Mucosa of descending colon (tissue), 3 donors: ENCODE measurements around the gene FAM98B. TPM values are rescaled to one million over a fixed set of nuclear protein-coding genes. Genes with fewer than 3 reads are reported as not detected.

Source experiments
- ATAC-seq: fragments of 200-7000 bp; cut with Tn5 transposase; one replicate; pipeline ENCODE4 v1.9.1; 2020; ENCODE audit warnings: mild to moderate bottlenecking, moderate library complexity
- DNase-seq, 3 donors: peaks; one replicate each; pipeline ENCODE4 v3.0.0-alpha.2; 2020
- H3K36me3 ChIP-seq: fragments of 200-600 bp; one replicate; pipeline ENCODE4 v1.8.0; 2021; ENCODE audit warnings: low read depth, mild to moderate bottlenecking
- H3K4me1 ChIP-seq: fragments of 200-600 bp; one replicate; pipeline ENCODE4 v1.8.0; 2021; ENCODE audit warnings: low read depth, mild to moderate bottlenecking
- H3K4me3 ChIP-seq: fragments of 200-600 bp; one replicate; pipeline ENCODE4 v1.8.0; 2021; ENCODE audit warnings: mild to moderate bottlenecking
- H3K9me3 ChIP-seq: fragments of 200-600 bp; one replicate; pipeline ENCODE4 v1.8.0; 2021; ENCODE audit warnings: mild to moderate bottlenecking
- intact Hi-C, 2 donors: fragments of 100-400 bp; cut with DNase I in 1 of 2; cut with micrococcal nuclease in 1 of 2; formaldehyde crosslinking; loops; one replicate each; pipeline versions ENCODE4 v1.11.0 to v1.11.1; 2022; cut with DNase I, micrococcal nuclease
- total RNA-seq, 3 donors: library from RNA; stranded (reverse); fragmentation: NEBNext Ultra II Directional in 2 of 3; extraction: Animal tissue kit (Norgen Biotek cat#: 25700) in 2 of 3; gene quantifications; one replicate each; pipeline versions ENCODE4 v1.2.1 to v1.2.4, GENCODE V29; 2021 to 2023
- TF ChIP-seq, protein P1 (sequence below): fragments of 200-600 bp; IDR thresholded peaks from one replicate; pipeline ENCODE4 v1.8.0; 2022; ENCODE audit warnings: antibody characterized with exemption, mild to moderate bottlenecking
- donor health status: DM: no; HTN: no; CAD: no; lungs with moderate emphysema.
- donor health status: DM: no; HTN: no; CAD: no.
- donor health status: DM: no; HTN: yes; CAD: no.

FAM98B gene
- total RNA-seq, 3 donors from 2014 or later = 15.8 to 29.7 (median 21.9) TPM

DNA sequence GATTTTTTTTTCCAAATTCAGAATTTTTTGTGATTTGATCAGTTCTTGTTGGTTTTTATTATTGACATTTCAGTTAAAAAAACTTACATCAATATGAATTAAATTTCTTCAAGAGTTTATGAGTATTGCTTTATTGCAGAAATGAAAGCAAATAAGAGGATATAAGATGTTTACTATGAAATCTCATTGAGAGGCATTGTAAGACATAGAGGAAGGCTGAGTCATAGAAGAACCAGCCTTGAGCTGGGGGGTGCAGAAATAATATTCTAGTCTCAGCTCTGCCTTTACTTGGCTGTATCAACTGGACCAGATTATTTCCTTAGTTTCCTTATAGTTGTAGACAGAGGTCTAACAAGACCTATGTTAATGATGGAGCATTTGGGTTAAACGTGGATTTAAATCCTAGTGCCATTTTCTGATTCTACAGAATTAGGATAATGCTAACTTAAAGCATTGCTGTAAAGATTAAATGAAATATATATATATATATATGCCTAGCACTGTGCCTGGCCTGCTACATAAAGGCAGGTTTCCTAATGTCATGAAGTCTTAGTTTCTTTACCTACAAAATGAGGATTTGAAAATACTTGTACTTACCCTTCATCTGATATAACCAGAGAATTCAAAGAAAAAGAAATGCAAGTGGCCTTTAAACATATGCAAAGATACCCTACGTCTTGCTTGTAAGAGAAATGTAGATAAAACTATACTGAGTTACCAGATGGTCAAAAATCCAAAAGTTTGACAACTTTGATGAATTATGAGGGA lies 7.3 kb downstream of the FAM98B start:
- no peaks in the 10 kb centered on the region for H3K9me3 ChIP-seq
- no peak overlapping the region for H3K4me3 ChIP-seq
- H3K4me1 ChIP-seq = peaks cover 15% of the 10 kb centered on the region
- no peaks in the 10 kb centered on the region for H3K36me3 ChIP-seq
- DNase-seq (peak in 1 of 3 donors; percentile 17), ATAC-seq (peak; percentile 70)
- intact Hi-C loops = no loop called here
- TF ChIP-seq, protein P1, sequence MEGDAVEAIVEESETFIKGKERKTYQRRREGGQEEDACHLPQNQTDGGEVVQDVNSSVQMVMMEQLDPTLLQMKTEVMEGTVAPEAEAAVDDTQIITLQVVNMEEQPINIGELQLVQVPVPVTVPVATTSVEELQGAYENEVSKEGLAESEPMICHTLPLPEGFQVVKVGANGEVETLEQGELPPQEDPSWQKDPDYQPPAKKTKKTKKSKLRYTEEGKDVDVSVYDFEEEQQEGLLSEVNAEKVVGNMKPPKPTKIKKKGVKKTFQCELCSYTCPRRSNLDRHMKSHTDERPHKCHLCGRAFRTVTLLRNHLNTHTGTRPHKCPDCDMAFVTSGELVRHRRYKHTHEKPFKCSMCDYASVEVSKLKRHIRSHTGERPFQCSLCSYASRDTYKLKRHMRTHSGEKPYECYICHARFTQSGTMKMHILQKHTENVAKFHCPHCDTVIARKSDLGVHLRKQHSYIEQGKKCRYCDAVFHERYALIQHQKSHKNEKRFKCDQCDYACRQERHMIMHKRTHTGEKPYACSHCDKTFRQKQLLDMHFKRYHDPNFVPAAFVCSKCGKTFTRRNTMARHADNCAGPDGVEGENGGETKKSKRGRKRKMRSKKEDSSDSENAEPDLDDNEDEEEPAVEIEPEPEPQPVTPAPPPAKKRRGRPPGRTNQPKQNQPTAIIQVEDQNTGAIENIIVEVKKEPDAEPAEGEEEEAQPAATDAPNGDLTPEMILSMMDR = no peak

DNA sequence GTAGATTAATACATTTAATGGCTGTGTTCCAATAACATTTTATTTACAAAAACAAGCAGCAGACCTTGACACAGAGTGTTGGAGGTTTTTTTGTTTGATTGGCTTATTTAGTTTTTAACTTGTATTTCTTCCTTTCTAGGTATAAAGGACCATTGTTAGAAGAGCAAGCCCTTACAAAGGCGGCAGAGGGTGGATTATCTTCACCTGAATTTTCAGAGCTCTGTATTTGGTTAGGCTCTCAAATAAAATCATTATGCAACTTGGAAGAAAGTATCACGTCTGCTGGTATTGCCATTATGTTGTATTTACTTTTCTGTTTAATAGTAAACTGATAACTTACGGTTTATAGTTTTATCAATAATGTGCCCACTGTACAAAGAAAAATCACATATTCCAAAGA lies 10.0 kb downstream of the FAM98B start:
- intact Hi-C loops = no loop called here
- Histone ChIP-seq H3K36me3 (no peaks in the 10 kb centered on the region), H3K9me3 (no peaks in the 10 kb centered on the region), H3K4me1 (peaks cover 15% of the 10 kb centered on the region), H3K4me3 (no peak overlapping the region)
- no peak for DNase-seq
- TF ChIP-seq, protein P1 = no peak
- ATAC-seq = no peak

DNA sequence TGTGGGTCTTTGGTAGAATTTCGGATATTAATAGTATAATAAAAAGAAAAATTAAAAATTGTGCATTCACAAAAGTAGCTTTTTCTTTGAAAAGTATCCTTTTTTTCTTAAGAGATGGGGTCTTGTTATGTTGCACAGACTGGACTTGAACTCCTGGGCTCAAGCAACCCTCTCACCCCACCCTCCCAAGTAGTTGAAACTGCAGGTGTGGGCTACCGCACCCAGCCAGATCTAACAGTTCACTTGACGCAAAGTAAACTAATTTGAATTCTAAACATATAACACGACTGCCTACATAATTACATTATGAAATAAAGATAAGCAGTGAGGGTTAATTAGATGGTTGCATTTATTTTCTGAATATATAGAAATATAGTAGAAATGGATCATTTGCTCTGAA lies 10.7 kb downstream of the FAM98B start:
- no peak for DNase-seq
- peak; percentile 51 for ATAC-seq
- intact Hi-C loops = no loop called here

DNA sequence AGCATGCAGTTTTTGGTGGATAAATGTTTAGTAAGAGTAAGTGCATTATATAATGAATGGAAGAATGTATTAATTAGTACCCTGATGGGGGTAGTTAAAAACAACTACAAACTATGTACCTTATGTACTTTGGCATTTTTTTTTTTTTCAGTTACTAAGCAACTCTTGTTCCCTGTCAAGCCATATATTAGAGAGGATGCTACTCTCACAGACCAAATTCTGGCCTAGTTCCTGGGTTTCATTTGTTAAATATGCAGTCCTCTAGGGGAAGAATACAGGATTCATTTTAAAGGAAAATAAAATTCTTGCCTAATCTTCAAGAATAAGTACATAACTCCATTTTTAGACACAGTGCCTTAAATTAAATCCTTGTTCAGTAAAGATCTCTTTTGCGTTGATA lies 16.9 kb downstream of the FAM98B start:
- intact Hi-C loops = loop anchor here in 1 of 2 donors (10.0 kb wide), 2 partner anchors 94 to 214 kb away; partner anchors contain the start of gene RASGRP1

More for the DNA sequence above, 10.7 kb downstream of the FAM98B start:
- TF ChIP-seq, protein P1 = no peak
- Histone ChIP-seq H3K9me3 (no peaks in the 10 kb centered on the region), H3K4me1 (peaks cover 15% of the 10 kb centered on the region), H3K36me3 (no peaks in the 10 kb centered on the region), H3K4me3 (no peak overlapping the region)

DNA sequence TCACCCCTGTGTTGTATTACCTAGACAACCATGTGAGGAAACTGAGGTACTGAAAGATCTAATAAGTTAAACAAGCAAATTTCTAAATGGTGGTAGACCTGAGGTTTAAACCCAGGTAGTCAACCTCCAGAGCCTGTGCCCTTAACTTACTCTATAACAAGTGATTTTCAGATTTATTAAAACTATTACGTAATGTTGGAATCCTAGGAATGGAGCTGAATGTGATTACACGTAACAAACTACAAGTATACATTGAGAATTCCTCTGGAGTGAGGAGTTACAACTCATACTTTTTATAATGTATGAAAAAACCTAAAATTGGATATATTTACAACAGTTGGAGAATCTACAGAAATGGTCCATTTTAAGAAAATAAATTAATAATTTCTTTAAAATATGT lies 18.0 kb downstream of the FAM98B start:
- H3K36me3 ChIP-seq = no peaks in the 10 kb centered on the region
- intact Hi-C loops = loop anchor here in 1 of 2 donors (10.0 kb wide), 2 partner anchors 93 to 213 kb away; partner anchors contain the start of gene RASGRP1
- TF ChIP-seq, protein P1 = no peak

More for the DNA sequence above, 16.9 kb downstream of the FAM98B start:
- Histone ChIP-seq H3K4me3 (no peak overlapping the region), H3K9me3 (no peaks in the 10 kb centered on the region), H3K4me1 (no peaks in the 10 kb centered on the region), H3K36me3 (no peaks in the 10 kb centered on the region)
- DNase-seq (no peak), ATAC-seq (no peak)
- TF ChIP-seq, protein P1 = no peak

More for the DNA sequence above, 18.0 kb downstream of the FAM98B start:
- H3K4me1 ChIP-seq = no peaks in the 10 kb centered on the region
- ATAC-seq (no peak), DNase-seq (no peak)
- no peaks in the 10 kb centered on the region for H3K9me3 ChIP-seq
- H3K4me3 ChIP-seq = no peak overlapping the region
